ENCODE results near the gene MXD1. TPM values are rescaled to one million over a fixed set of nuclear protein-coding genes. Genes with fewer than 3 reads are reported as not detected.

Gene MXD1
- total RNA-seq, 4 donors from 2014 or later = 12.5 to 18.6 (median 15.7) TPM

DNA sequence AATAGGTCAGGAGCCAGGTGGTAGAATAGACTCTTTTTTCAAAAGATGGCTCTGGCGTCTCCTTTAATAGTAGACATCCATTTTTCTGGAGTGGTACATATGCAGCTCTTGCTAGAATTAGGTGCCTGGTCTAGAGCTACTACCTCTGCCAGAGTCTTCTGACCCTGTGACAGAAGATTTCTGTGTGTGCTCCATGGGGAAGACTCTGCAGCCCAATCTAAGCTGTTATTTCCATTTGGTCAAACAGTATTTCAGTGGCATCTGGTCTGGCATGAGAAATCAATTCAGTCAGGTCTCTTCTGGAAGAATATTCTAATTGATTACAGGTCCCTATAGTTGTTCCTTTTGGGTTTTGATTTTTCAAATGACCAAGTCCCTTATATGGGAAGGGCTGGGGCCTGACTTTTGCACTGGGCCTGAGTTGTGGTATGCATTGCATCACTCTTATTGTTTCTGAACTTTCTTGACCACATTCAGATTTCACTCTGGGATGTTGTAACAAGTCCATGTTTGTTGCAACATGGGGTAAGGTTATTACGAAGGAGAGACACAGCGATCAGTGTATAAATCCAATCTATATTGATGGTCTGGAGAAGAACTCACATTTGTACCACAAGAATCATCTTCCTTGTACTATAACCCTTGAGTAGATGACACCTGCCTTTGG, 12.1 kb downstream of the MXD1 start:
- WGBS = 76% methylated on average over 3 of the region's 3 CpGs
- Histone ChIP-seq H3K4me1 (no peaks in the 10 kb centered on the region), H3K9me3 (no peaks in the 10 kb centered on the region), H3K4me3 (no peak overlapping the region), H3K27me3 (no peaks in the 10 kb centered on the region), H3K36me3 (peaks cover 20% of the 10 kb centered on the region), H3K27ac (no peak overlapping the region)
- no peak for DNase-seq (ENCODE audit: low spot score in 2 of 2)
- TF ChIP-seq, protein P1, sequence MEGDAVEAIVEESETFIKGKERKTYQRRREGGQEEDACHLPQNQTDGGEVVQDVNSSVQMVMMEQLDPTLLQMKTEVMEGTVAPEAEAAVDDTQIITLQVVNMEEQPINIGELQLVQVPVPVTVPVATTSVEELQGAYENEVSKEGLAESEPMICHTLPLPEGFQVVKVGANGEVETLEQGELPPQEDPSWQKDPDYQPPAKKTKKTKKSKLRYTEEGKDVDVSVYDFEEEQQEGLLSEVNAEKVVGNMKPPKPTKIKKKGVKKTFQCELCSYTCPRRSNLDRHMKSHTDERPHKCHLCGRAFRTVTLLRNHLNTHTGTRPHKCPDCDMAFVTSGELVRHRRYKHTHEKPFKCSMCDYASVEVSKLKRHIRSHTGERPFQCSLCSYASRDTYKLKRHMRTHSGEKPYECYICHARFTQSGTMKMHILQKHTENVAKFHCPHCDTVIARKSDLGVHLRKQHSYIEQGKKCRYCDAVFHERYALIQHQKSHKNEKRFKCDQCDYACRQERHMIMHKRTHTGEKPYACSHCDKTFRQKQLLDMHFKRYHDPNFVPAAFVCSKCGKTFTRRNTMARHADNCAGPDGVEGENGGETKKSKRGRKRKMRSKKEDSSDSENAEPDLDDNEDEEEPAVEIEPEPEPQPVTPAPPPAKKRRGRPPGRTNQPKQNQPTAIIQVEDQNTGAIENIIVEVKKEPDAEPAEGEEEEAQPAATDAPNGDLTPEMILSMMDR (IDR thresholded peaks at IDR 0.05) = no peak
- no peak for TF ChIP-seq POLR2A (IDR thresholded peaks at IDR 0.05)
- no peak for TF ChIP-seq EP300 (IDR thresholded peaks at IDR 0.05)
- TF ChIP-seq POLR2AphosphoS5 (IDR thresholded peaks at IDR 0.05) = no peak

GRCh38 chr2:69931832-69932595, 17.1 kb downstream of the MXD1 start:
- H3K4me1 ChIP-seq = peaks cover 5% of the 10 kb centered on the region
- H3K4me3 ChIP-seq = no peak overlapping the region
- peaks cover 19% of the 10 kb centered on the region for H3K36me3 ChIP-seq
- TF ChIP-seq POLR2A (IDR thresholded peaks at IDR 0.05) = no peak
- no peak for TF ChIP-seq POLR2AphosphoS5 (IDR thresholded peaks at IDR 0.05)
- no peak for TF ChIP-seq EP300 (IDR thresholded peaks at IDR 0.05)
- TF ChIP-seq, protein P1 (IDR thresholded peaks at IDR 0.05) = no peak
- no peaks in the 10 kb centered on the region for H3K27me3 ChIP-seq
- WGBS = 88% methylated on average over 7 of the region's 7 CpGs
- H3K9me3 ChIP-seq = no peaks in the 10 kb centered on the region
- no peak overlapping the region for H3K27ac ChIP-seq
- DNase-seq (ENCODE audit: low spot score in 2 of 2) = no peak

DNA sequence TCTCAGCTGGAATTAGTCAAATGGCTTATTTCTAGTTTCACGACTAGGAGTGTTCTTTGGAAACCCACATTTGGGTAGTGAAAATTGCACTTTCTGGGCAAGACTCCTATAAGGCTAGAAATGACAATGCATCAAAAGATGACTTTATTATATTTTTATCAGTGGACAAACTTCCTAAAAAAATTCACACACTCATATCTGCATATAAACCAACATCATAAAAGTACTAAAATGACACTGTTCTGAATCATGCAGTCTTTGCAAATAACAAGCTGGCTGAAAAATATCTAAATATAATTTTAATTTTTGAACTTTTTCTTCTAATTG, 17.6 kb downstream of the MXD1 start:
- Histone ChIP-seq H3K36me3 (peaks cover 25% of the 10 kb centered on the region), H3K9me3 (no peaks in the 10 kb centered on the region), H3K27me3 (no peaks in the 10 kb centered on the region), H3K4me1 (peaks cover 5% of the 10 kb centered on the region), H3K27ac (no peak overlapping the region), H3K4me3 (no peak overlapping the region)
- DNase-seq (ENCODE audit: low spot score in 2 of 2) = no peak
- no peak for TF ChIP-seq POLR2AphosphoS5 (IDR thresholded peaks at IDR 0.05)
- TF ChIP-seq, protein P1 (IDR thresholded peaks at IDR 0.05) = no peak
- no peak for TF ChIP-seq EP300 (IDR thresholded peaks at IDR 0.05)
- TF ChIP-seq POLR2A (IDR thresholded peaks at IDR 0.05) = no peak
- WGBS = 84% methylated on average over 1 of the region's 1 CpG

DNA sequence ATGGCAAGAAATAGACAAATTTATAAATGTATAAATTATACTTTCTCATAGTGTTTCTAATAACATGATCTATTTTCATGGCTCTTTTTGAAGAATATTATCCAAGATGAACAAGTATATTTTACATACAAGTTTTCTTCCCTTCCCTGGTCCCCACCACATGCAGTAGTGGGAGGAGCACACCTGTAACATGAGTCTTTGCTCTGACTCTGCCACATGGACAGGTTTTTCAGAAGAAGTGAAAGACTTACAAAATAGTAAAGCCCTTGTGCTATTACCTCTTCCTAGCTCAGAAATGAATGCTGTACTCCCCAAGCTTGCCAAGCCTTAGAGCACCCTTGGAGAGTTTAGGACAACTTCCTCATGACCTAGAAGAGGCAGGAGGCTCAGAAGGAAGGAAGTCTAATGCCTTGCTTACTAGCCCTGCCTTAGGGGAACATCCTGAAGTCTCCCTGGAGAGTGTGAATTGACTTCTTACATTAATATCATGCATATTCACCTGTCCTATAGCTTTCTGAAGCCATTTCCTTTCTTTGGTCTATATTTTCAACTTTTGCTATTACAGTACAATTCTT, 18.4 kb downstream of the MXD1 start:
- TF ChIP-seq POLR2A (IDR thresholded peaks at IDR 0.05) = no peak
- no peak for TF ChIP-seq EP300 (IDR thresholded peaks at IDR 0.05)
- TF ChIP-seq, protein P1 (IDR thresholded peaks at IDR 0.05) = no peak
- no peak for TF ChIP-seq POLR2AphosphoS5 (IDR thresholded peaks at IDR 0.05)
- H3K4me3 ChIP-seq = no peak overlapping the region
- no peaks in the 10 kb centered on the region for H3K9me3 ChIP-seq
- H3K27me3 ChIP-seq = no peaks in the 10 kb centered on the region
- DNase-seq (ENCODE audit: low spot score in 2 of 2) = no peak
- no peak overlapping the region for H3K27ac ChIP-seq
- H3K36me3 ChIP-seq = peaks cover 32% of the 10 kb centered on the region
- peaks cover 5% of the 10 kb centered on the region for H3K4me1 ChIP-seq
